GM23338 (cell line): ENCODE data around the gene UBL7. TPM values are rescaled to one million over a fixed set of nuclear protein-coding genes. Genes with fewer than 3 reads are reported as not detected.

ENCODE experiments used
- ATAC-seq: fragments of 200-7000 bp; cut with Tn5 transposase; 3 replicates; pipeline ENCODE4 v1.9.1; 2020
- DNase-seq: peaks from one replicate; pipeline ENCODE4 v3.0.0-alpha.2; 2015; ENCODE audit warnings: low spot score
- H2AFZ ChIP-seq: fragments of 200-600 bp; sonication (generic); 2 replicates; pipeline ENCODE4 v1.8.0; 2016; ENCODE audit warnings: antibody characterized with exemption, mild to moderate bottlenecking, moderate library complexity
- H3F3A ChIP-seq: fragments of 200-600 bp; sonication (generic); replicated peaks from 2 replicates; pipeline ENCODE4 v1.8.0; 2017; ENCODE audit warnings: antibody characterized with exemption, mixed run types, low read depth
- H3K27ac ChIP-seq: fragments of 200-600 bp; sonication (generic); 2 replicates; pipeline ENCODE4 v1.6.1; 2016; ENCODE audit warnings: low read depth
- H3K27me3 ChIP-seq: fragments of 200-600 bp; sonication (generic); 2 replicates; pipeline ENCODE4 v1.8.0; 2016; ENCODE audit warnings: mild to moderate bottlenecking, mixed run types, moderate library complexity; ENCODE audit not compliant: insufficient read depth
- H3K36me3 ChIP-seq: fragments of 200-600 bp; sonication (generic); 2 replicates; pipeline ENCODE4 v1.8.0; 2016; ENCODE audit warnings: mild to moderate bottlenecking; ENCODE audit not compliant: insufficient read depth
- H3K4me1 ChIP-seq: fragments of 200-600 bp; sonication (generic); 2 replicates; pipeline ENCODE4 v1.8.0; 2016; ENCODE audit warnings: mild to moderate bottlenecking, moderate library complexity; ENCODE audit not compliant: insufficient read depth
- H3K4me2 ChIP-seq: fragments of 200-600 bp; sonication (generic); 2 replicates; pipeline ENCODE4 v1.7.1; 2017; ENCODE audit warnings: mixed run types
- H3K4me3 ChIP-seq: fragments of 200-600 bp; sonication (generic); 2 replicates; pipeline ENCODE4 v1.6.1; 2016; ENCODE audit warnings: mixed run types
- H3K79me2 ChIP-seq: fragments of 200-600 bp; sonication (generic); replicated peaks from 2 replicates; pipeline ENCODE4 v1.8.0; 2017; ENCODE audit warnings: mild to moderate bottlenecking; ENCODE audit not compliant: insufficient read depth
- H3K9me2 ChIP-seq: fragments of 200-600 bp; sonication (generic); 2 replicates; pipeline ENCODE4 v1.8.0; 2017; ENCODE audit not compliant: insufficient read depth
- H4K20me1 ChIP-seq: fragments of 200-600 bp; sonication (generic); replicated peaks from 2 replicates; pipeline ENCODE4 v1.8.0; 2017; ENCODE audit warnings: mild to moderate bottlenecking; ENCODE audit not compliant: insufficient read depth
- H3K27ac Mint-ChIP-seq: 2 replicates; pipeline ENCODE4 v1.8.0; 2020; ENCODE audit warnings: inconsistent platforms, mild to moderate bottlenecking, moderate library complexity, mixed read lengths
- H3K27me3 Mint-ChIP-seq: 3 replicates; pipeline ENCODE4 v1.8.0; 2022; ENCODE audit warnings: low read depth, mild to moderate bottlenecking, moderate library complexity, mixed read lengths, inconsistent platforms; ENCODE audit not compliant: insufficient read depth, poor library complexity
- H3K36me3 Mint-ChIP-seq: 3 replicates; pipeline ENCODE4 v1.8.0; 2021; ENCODE audit warnings: low read depth, mild to moderate bottlenecking, inconsistent platforms, moderate library complexity, mixed read lengths
- H3K4me1 Mint-ChIP-seq: 3 replicates; pipeline ENCODE4 v1.8.0; 2020; ENCODE audit warnings: mild to moderate bottlenecking, inconsistent platforms, mixed read lengths
- H3K4me3 Mint-ChIP-seq: 3 replicates; pipeline ENCODE4 v1.8.0; 2021; ENCODE audit warnings: moderate library complexity, mild to moderate bottlenecking, inconsistent platforms, mixed read lengths
- H3K9me3 Mint-ChIP-seq: 3 replicates; pipeline ENCODE4 v1.8.0; 2020; ENCODE audit warnings: moderate library complexity, mild to moderate bottlenecking, inconsistent platforms, mixed read lengths
- CREB1 ChIP-seq: fragments of 250-450 bp; sonication (Bioruptor Pico); IDR thresholded peaks from 2 replicates; pipeline ENCODE4 v1.5.0; 2020; ENCODE audit warnings: low read depth, mild to moderate bottlenecking, moderate library complexity
- CTCF ChIP-seq, 2 experiments: fragments of 200-600 bp in 1 of 2; sonication (generic) in 1 of 2; conservative IDR thresholded peaks; 2 replicates each; pipeline versions ENCODE4 v1.5.1 to v1.6.1; 2016 to 2017; ENCODE audit warnings: antibody characterized with exemption in 2 of 2, low read depth in 2 of 2, mild to moderate bottlenecking in 2 of 2, moderate library complexity in 1 of 2
- ETS1 ChIP-seq: IDR thresholded peaks from 2 replicates; pipeline ENCODE4 v1.6.1; 2016; ENCODE audit warnings: antibody characterized with exemption
- EZH2 ChIP-seq: fragments of 200-600 bp; sonication (generic); IDR thresholded peaks from one replicate; pipeline ENCODE4 v1.8.0; 2017; ENCODE audit warnings: antibody characterized with exemption, mild to moderate bottlenecking, low read depth; ENCODE audit not compliant: unreplicated experiment
- EZH2phosphoT487 ChIP-seq: fragments of 200-600 bp; sonication (generic); IDR thresholded peaks from one replicate; pipeline ENCODE4 v1.8.1; 2018; ENCODE audit warnings: antibody characterized with exemption; ENCODE audit not compliant: unreplicated experiment
- NANOG ChIP-seq: IDR thresholded peaks from 2 replicates; pipeline ENCODE4 v1.6.1; 2016; ENCODE audit warnings: antibody characterized with exemption, borderline replicate concordance
- REST ChIP-seq: IDR thresholded peaks from one replicate; pipeline ENCODE4 v1.6.1; 2018; ENCODE audit warnings: antibody characterized with exemption; ENCODE audit not compliant: unreplicated experiment
- STAT1 ChIP-seq: IDR thresholded peaks from one replicate; pipeline ENCODE4 v1.6.1; 2016; ENCODE audit warnings: antibody characterized with exemption; ENCODE audit not compliant: unreplicated experiment
- ZNF114 ChIP-seq: fragments of 250-450 bp; sonication (Bioruptor Pico); IDR thresholded peaks from 2 replicates; pipeline ENCODE4 v1.5.0; 2020; ENCODE audit warnings: mild to moderate bottlenecking, moderate library complexity
- ZNF331 ChIP-seq: fragments of 250-450 bp; sonication (Bioruptor Pico); IDR thresholded peaks from 2 replicates; pipeline ENCODE4 v1.5.0; 2020; ENCODE audit warnings: low read depth, mild to moderate bottlenecking, moderate library complexity
- polyA plus RNA-seq: library from polyadenylated mRNA; unstranded; fragments of >200 nt; fragmentation: Nextera tagmentation; extraction: Ambion mirVana; gene quantifications from 2 replicates; pipeline ENCODE4 v1.2.1, GENCODE V29; 2016
- total RNA-seq: library from RNA; depleted of rRNA; stranded (reverse); fragments of >200 nt; shearing (Covaris generic); gene quantifications from 2 replicates; pipeline ENCODE4 v1.2.3, GENCODE V29; 2014

The UBL7 gene
- total and polyA plus RNA-seq, 2 experiments from 2014 or later = 73.7 to 99.2 TPM

GRCh38 chr15:74438721-74439316, 22.1 kb downstream of the UBL7 start (continued):
- TF ChIP-seq REST (no peak), CREB1 (CRISPR knock-in tag) (no peak)

GRCh38 chr15:74438206-74438605, 22.8 kb downstream of the UBL7 start:
- Mint-ChIP-seq H3K27ac (no peak overlapping the region), H3K27me3 (peaks cover 12% of the 10 kb centered on the region), H3K36me3 (no peaks in the 10 kb centered on the region), H3K9me3 (no peaks in the 10 kb centered on the region), H3K4me3 (no peak overlapping the region), H3K4me1 (peaks cover 22% of the 10 kb centered on the region)
- Histone ChIP-seq H3K4me3 (no peak overlapping the region), H3K4me2 (no peak overlapping the region), H3K79me2 (no peaks in the 10 kb centered on the region), H3K36me3 (no peaks in the 10 kb centered on the region), H4K20me1 (no peaks in the 10 kb centered on the region), H2AFZ (no peak overlapping the region), H3K4me1 (peaks cover 10% of the 10 kb centered on the region), H3K27ac (no peak overlapping the region), H3K27me3 (no peaks in the 10 kb centered on the region), H3F3A (no peaks in the 10 kb centered on the region), H3K9me2 (no peaks in the 10 kb centered on the region)
- no peak for TF ChIP-seq EZH2
- DNase-seq (no peak), ATAC-seq (no peak)

- ATAC-seq = no peak; the same call in 1 of the 3 replicates
- no peak overlapping the region; the same call in 1 of the 2 replicates for H3K27ac Mint-ChIP-seq
- no peak for TF ChIP-seq ZNF114 (CRISPR knock-in tag)
- no peak for TF ChIP-seq NANOG
- TF ChIP-seq STAT1 = no peak
- no peak for TF ChIP-seq EZH2phosphoT487
- TF ChIP-seq EZH2 = no peak
- TF ChIP-seq CREB1 (CRISPR knock-in tag) = no peak
- TF ChIP-seq CTCF (conservative IDR thresholded peaks at IDR 0.05; ENCODE audit: low read depth in 2 of 2) = no peak
- TF ChIP-seq ETS1 = no peak
- TF ChIP-seq ZNF331 (CRISPR knock-in tag) = no peak
Measured at GRCh38 chr15:74434263-74435136, 26.5 kb downstream of the UBL7 start.

More at GRCh38 chr15:74434263-74435136, 26.5 kb downstream of the UBL7 start:
- Histone ChIP-seq H3K9me2 (no peaks in the 10 kb centered on the region), H3K79me2 (peaks cover 24% of the 10 kb centered on the region), H3K36me3 (no peaks in the 10 kb centered on the region), H3K4me3 (peak overlapping the region; percentile 85), H3K27ac (no peak overlapping the region), H3F3A (no peaks in the 10 kb centered on the region), H4K20me1 (peaks cover 8% of the 10 kb centered on the region), H3K4me1 (peaks cover 22% of the 10 kb centered on the region), H2AFZ (peak overlapping the region; percentile 96; the same call in 1 of the 2 replicates), H3K4me2 (peak overlapping the region; percentile 86), H3K27me3 (peaks cover 10% of the 10 kb centered on the region)
- peak overlapping the region; percentile 75 for H3K4me3 Mint-ChIP-seq
- H3K9me3 Mint-ChIP-seq = no peaks in the 10 kb centered on the region
- H3K36me3 Mint-ChIP-seq = no peaks in the 10 kb centered on the region; the same call in 2 of the 3 replicates
- no peak for DNase-seq
- peaks cover 30% of the 10 kb centered on the region for H3K27me3 Mint-ChIP-seq
- H3K4me1 Mint-ChIP-seq = peaks cover 32% of the 10 kb centered on the region
